K562 (cell line): ENCODE measurements around the gene CTDSPL. TPM values are rescaled to one million over a fixed set of nuclear protein-coding genes. Genes with fewer than 3 reads are reported as not detected.

Experiments
- BRF1 ChIP-seq: IDR thresholded peaks from 3 replicates; pipeline ENCODE4 v1.6.1; 2011; ENCODE audit warnings: borderline replicate concordance, mild to moderate bottlenecking; ENCODE audit not compliant: insufficient read length; ENCODE audit errors: extremely low read depth
- BRF2 ChIP-seq: IDR thresholded peaks from 3 replicates; pipeline ENCODE4 v1.6.1; 2011; ENCODE audit warnings: borderline replicate concordance, mild to moderate bottlenecking; ENCODE audit not compliant: insufficient read length, insufficient read depth
- FOXJ2 ChIP-seq: fragments of 200-800 bp; sonication (Bioruptor generic); IDR thresholded peaks from 2 replicates; pipeline ENCODE4 v1.6.1; 2016; ENCODE audit warnings: missing genetic modification characterization, missing compliant biosample characterization
- GTF3C2 ChIP-seq: IDR thresholded peaks from 3 replicates; pipeline ENCODE4 v1.6.1; 2011; ENCODE audit warnings: borderline replicate concordance, mild to moderate bottlenecking, moderate library complexity; ENCODE audit not compliant: insufficient read length; ENCODE audit errors: extremely low read depth
- NFE2 ChIP-seq: IDR thresholded peaks from 2 replicates; pipeline ENCODE4 v1.6.1; 2014; ENCODE audit warnings: antibody characterized with exemption, low read depth
- NR3C1 ChIP-seq: sonication (generic); formaldehyde crosslinking; IDR thresholded peaks from 2 replicates; pipeline ENCODE4 v1.8.1; 2022; ENCODE audit warnings: missing genetic modification reagents
- PHB2 ChIP-seq: fragments of 450-650 bp; IDR thresholded peaks from 2 replicates; pipeline ENCODE4 v1.6.1; 2017; ENCODE audit warnings: low read depth
- POLR2A ChIP-seq: fragments of 450-650 bp; conservative IDR thresholded peaks from 2 replicates; pipeline ENCODE4 v1.6.1; 2016
- POLR2B ChIP-seq: fragments of 450-650 bp; IDR thresholded peaks from 2 replicates; pipeline ENCODE4 v1.6.1; 2018; ENCODE audit warnings: low read depth; ENCODE audit not compliant: partially characterized antibody
- POLR3A ChIP-seq: IDR thresholded peaks from 2 replicates; pipeline ENCODE4 v1.6.1; 2011; ENCODE audit warnings: borderline replicate concordance, mild to moderate bottlenecking, moderate library complexity; ENCODE audit not compliant: insufficient read length, insufficient read depth; ENCODE audit errors: extremely low read depth
- STAT5B ChIP-seq: fragments of 250-450 bp; sonication (Bioruptor Pico); IDR thresholded peaks from 2 replicates; pipeline ENCODE4 v1.8.0; 2021; ENCODE audit warnings: mild to moderate bottlenecking, inconsistent platforms
- TBP ChIP-seq: optimal IDR thresholded peaks from 2 replicates; pipeline ENCODE3; 2011; ENCODE audit warnings: low read depth, low read length, improper control_type of control experiment
- ZBTB17 ChIP-seq: fragments of 450-650 bp; formaldehyde crosslinking; IDR thresholded peaks from 2 replicates; pipeline ENCODE4 v1.4.0; 2020; ENCODE audit warnings: mild to moderate bottlenecking
- ZEB2 ChIP-seq: fragments of 450-650 bp; IDR thresholded peaks from 2 replicates; pipeline ENCODE4 v1.6.1; 2016
- ZMIZ1 ChIP-seq, 2 experiments: fragments of 150-350 bp in 1 of 2; IDR thresholded peaks; 2 replicates each; pipeline ENCODE4 v1.6.1; 2012 to 2016; ENCODE audit warnings: low read depth in 2 of 2, low read length in 2 of 2, mild to moderate bottlenecking in 1 of 2, moderate library complexity in 1 of 2
- ZNF449 ChIP-seq: fragments of 250-450 bp; sonication (Bioruptor Pico); IDR thresholded peaks from 2 replicates; pipeline ENCODE4 v1.8.0; 2022; ENCODE audit warnings: moderate library complexity, mild to moderate bottlenecking, inconsistent platforms
- polyA plus RNA-seq, 8 experiments: library from polyadenylated mRNA; depleted of rRNA in 4 of 8; stranded (reverse) in 5 of 8; unstranded in 3 of 8; fragments of >200 nt; fragmentation: Nextera tagmentation in 2 of 8; fragmentation: Illumina TruSeq in 1 of 8; extraction: Ambion mirVana in 2 of 8; extraction: Trizol in 1 of 8; gene quantifications; 2 replicates each; pipeline versions ENCODE4 v1.2.1 to v1.2.3, GENCODE V29; 2011 to 2014; ENCODE audit warnings: inconsistent platforms in 1 of 8, missing spikeins in 1 of 8
- total RNA-seq, 7 experiments: library from RNA; depleted of rRNA in 6 of 7; stranded (reverse); fragments of >200 nt in 6 of 7; fragmentation: Illumina TruSeq in 2 of 7; extraction: Trizol in 2 of 7; gene quantifications; 2 replicates each; pipeline versions ENCODE4 v1.2.1 to v1.2.3, GENCODE V29; 2011 to 2021; ENCODE audit warnings: low replicate concordance in 1 of 7

Gene CTDSPL
- total and polyA plus RNA-seq, 9 of the 15 experiments (the other 6 are each of a cell fraction or from before 2014, with no cell fraction given), result 5.1 to 19.3 (median 11.3) TPM

GRCh38 chr3:37986479-37987314 lies 125.0 kb downstream of the CTDSPL start (continued):
- TF ChIP-seq BRF2 (no peak), ZBTB17 (CRISPR knock-in tag) (peak; percentile 79), POLR2B (no peak), GTF3C2 (no peak), NFE2 (peak; percentile 71; the same call in 1 of the 2 replicates), POLR3A (no peak), BRF1 (no peak), ZNF449 (CRISPR knock-in tag) (no peak), ZMIZ1 (IDR thresholded peaks at IDR 0.05; ENCODE audit: low read depth in 2 of 2, low read length in 2 of 2) (peak in 1 of 2 experiments; percentile 99; a peak in 2 of 4 replicates), PHB2 (peak; percentile 98), TBP (no peak), STAT5B (no peak), ZEB2 (peak; percentile 97), FOXJ2 (tag) (peak; percentile 74; the same call in 1 of the 2 replicates), POLR2A (no peak), NR3C1 (CRISPR knock-in tag) (no peak)
